ENCODE measurements around the gene ACTG2.

ACTG2 gene

GRCh38 chr2:73862987-73863386 is 29.8 kb upstream of the ACTG2 start:
- Histone ChIP-seq H2BK12ac (ENCODE audit: low read length) (no peak overlapping the region), H3K9me3 (replicated peaks in 1 of 2; ENCODE audit: control insufficient read depth in 2 of 2, insufficient read depth in 1 of 2, low read depth in 1 of 2, low read length in 2 of 2) (no peaks in the 10 kb centered on the region), H3K79me1 (ENCODE audit: low read depth, low read length) (no peaks in the 10 kb centered on the region), H4K8ac (ENCODE audit: low read depth, low read length) (no peak overlapping the region), H3K4me2 (ENCODE audit: insufficient read depth, low read length, poor library complexity, severe bottlenecking) (no peak overlapping the region), H2AFZ (ENCODE audit: low read length) (no peak overlapping the region), H2BK5ac (ENCODE audit: low read length) (no peak overlapping the region), H3K14ac (ENCODE audit: low read length) (no peak overlapping the region), H3K23ac (ENCODE audit: low read depth, low read length, poor library complexity) (no peak overlapping the region), H3K9ac (ENCODE audit: low read depth, low read length, poor library complexity) (no peak overlapping the region), H2BK120ac (ENCODE audit: low read depth, low read length) (no peak overlapping the region), H3K27ac (replicated peaks; ENCODE audit: low read length) (no peak overlapping the region), H3K4me3 (ENCODE audit: low read length in 2 of 2) (no peak overlapping the region), H3K36me3 (replicated peaks in 1 of 2; ENCODE audit: control insufficient read depth in 2 of 2, insufficient read depth in 2 of 2, low read length in 2 of 2) (peaks cover 30 to 84% of the 10 kb centered on the region in 2 donors), H3K18ac (ENCODE audit: low read length) (no peak overlapping the region), H4K91ac (ENCODE audit: low read depth, low read length, poor library complexity) (no peak overlapping the region), H3K4me1 (ENCODE audit: control insufficient read depth in 2 of 2, insufficient read depth in 1 of 2, low read depth in 1 of 2, low read length in 2 of 2) (no peaks in the 10 kb centered on the region), H3K27me3 (ENCODE audit: control insufficient read depth in 3 of 3, insufficient read depth in 3 of 3, low read depth in 1 of 3, low read length in 3 of 3) (no peaks in the 10 kb centered on the region), H3K4ac (ENCODE audit: low read length) (no peak overlapping the region), H2AK5ac (ENCODE audit: low read depth, low read length) (no peak overlapping the region), H2BK15ac (ENCODE audit: low read length) (no peak overlapping the region)
- WGBS, 2 donors (ENCODE audit: extremely low coverage in 2 of 2, insufficient read length in 2 of 2, insufficient replicate concordance in 1 of 2): no CpG with 5 or more reads among the region's 2 CpGs
- DNase-seq (ENCODE audit: low spot score): no peak

GRCh38 chr2:73868204-73868978 is 24.4 kb upstream of the ACTG2 start:
- no peak overlapping the region for H4K91ac ChIP-seq (ENCODE audit: low read depth, low read length, poor library complexity)
- H3K27ac ChIP-seq (replicated peaks; ENCODE audit: low read length): no peak overlapping the region
- no peaks in the 10 kb centered on the region for H3K9me3 ChIP-seq (replicated peaks in 1 of 2; ENCODE audit: control insufficient read depth in 2 of 2, insufficient read depth in 1 of 2, low read depth in 1 of 2, low read length in 2 of 2)
- no peak overlapping the region for H3K23ac ChIP-seq (ENCODE audit: low read depth, low read length, poor library complexity)
- H3K4ac ChIP-seq (ENCODE audit: low read length): no peak overlapping the region
- H3K18ac ChIP-seq (ENCODE audit: low read length): no peak overlapping the region
- no peak overlapping the region for H2BK12ac ChIP-seq (ENCODE audit: low read length)
- no peak overlapping the region for H3K14ac ChIP-seq (ENCODE audit: low read length)
- H2AFZ ChIP-seq (ENCODE audit: low read length): no peak overlapping the region
- peaks cover 19 to 38% of the 10 kb centered on the region in 2 donors for H3K36me3 ChIP-seq (replicated peaks in 1 of 2; ENCODE audit: control insufficient read depth in 2 of 2, insufficient read depth in 2 of 2, low read length in 2 of 2)
- no peaks in the 10 kb centered on the region for H3K79me1 ChIP-seq (ENCODE audit: low read depth, low read length)
- no peak overlapping the region for H2AK5ac ChIP-seq (ENCODE audit: low read depth, low read length)
- no peak overlapping the region for H3K4me2 ChIP-seq (ENCODE audit: insufficient read depth, low read length, poor library complexity, severe bottlenecking)
- no peak for DNase-seq (ENCODE audit: low spot score)
- peak overlapping the region in 1 of 2 donors; percentile 58 for H3K4me3 ChIP-seq (ENCODE audit: low read length in 2 of 2)
- H2BK5ac ChIP-seq (ENCODE audit: low read length): no peak overlapping the region
- no peak overlapping the region for H3K9ac ChIP-seq (ENCODE audit: low read depth, low read length, poor library complexity)
- H2BK120ac ChIP-seq (ENCODE audit: low read depth, low read length): no peak overlapping the region
- H3K4me1 ChIP-seq (ENCODE audit: control insufficient read depth in 2 of 2, insufficient read depth in 1 of 2, low read depth in 1 of 2, low read length in 2 of 2): no peaks in the 10 kb centered on the region
- no CpG with 5 or more reads among the region's 9 CpGs for WGBS, 2 donors (ENCODE audit: extremely low coverage in 2 of 2, insufficient read length in 2 of 2, insufficient replicate concordance in 1 of 2)
- no peak overlapping the region for H4K8ac ChIP-seq (ENCODE audit: low read depth, low read length)
- no peak overlapping the region for H2BK15ac ChIP-seq (ENCODE audit: low read length)
- H3K27me3 ChIP-seq (ENCODE audit: control insufficient read depth in 3 of 3, insufficient read depth in 3 of 3, low read depth in 1 of 3, low read length in 3 of 3): no peaks in the 10 kb centered on the region

- H3K4me3 ChIP-seq (ENCODE audit: low read length in 2 of 2): no peak overlapping the region
- H3K9me3 ChIP-seq (replicated peaks in 1 of 2; ENCODE audit: control insufficient read depth in 2 of 2, insufficient read depth in 1 of 2, low read depth in 1 of 2, low read length in 2 of 2): no peaks in the 10 kb centered on the region
- H3K14ac ChIP-seq (ENCODE audit: low read length): no peak overlapping the region
- H2AK5ac ChIP-seq (ENCODE audit: low read depth, low read length): no peak overlapping the region
- no peak overlapping the region for H2BK15ac ChIP-seq (ENCODE audit: low read length)
- H3K79me1 ChIP-seq (ENCODE audit: low read depth, low read length): no peaks in the 10 kb centered on the region
- no peak overlapping the region for H3K23ac ChIP-seq (ENCODE audit: low read depth, low read length, poor library complexity)
- no peak overlapping the region for H3K4me2 ChIP-seq (ENCODE audit: insufficient read depth, low read length, poor library complexity, severe bottlenecking)
- H3K27ac ChIP-seq (replicated peaks; ENCODE audit: low read length): no peak overlapping the region
- H3K4ac ChIP-seq (ENCODE audit: low read length): no peak overlapping the region
- no peak overlapping the region for H4K8ac ChIP-seq (ENCODE audit: low read depth, low read length)
- no peak overlapping the region for H3K9ac ChIP-seq (ENCODE audit: low read depth, low read length, poor library complexity)
- DNase-seq (ENCODE audit: low spot score): no peak
- H3K4me1 ChIP-seq (ENCODE audit: control insufficient read depth in 2 of 2, insufficient read depth in 1 of 2, low read depth in 1 of 2, low read length in 2 of 2): no peaks in the 10 kb centered on the region
- no peak overlapping the region for H2BK120ac ChIP-seq (ENCODE audit: low read depth, low read length)
- H3K18ac ChIP-seq (ENCODE audit: low read length): no peak overlapping the region
- no peak overlapping the region for H4K91ac ChIP-seq (ENCODE audit: low read depth, low read length, poor library complexity)
- H3K27me3 ChIP-seq (ENCODE audit: control insufficient read depth in 3 of 3, insufficient read depth in 3 of 3, low read depth in 1 of 3, low read length in 3 of 3): no peaks in the 10 kb centered on the region
- no peak overlapping the region for H2BK5ac ChIP-seq (ENCODE audit: low read length)
- H3K36me3 ChIP-seq (replicated peaks in 1 of 2; ENCODE audit: control insufficient read depth in 2 of 2, insufficient read depth in 2 of 2, low read length in 2 of 2): peaks cover 12 to 21% of the 10 kb centered on the region in 2 donors
- no peak overlapping the region for H2BK12ac ChIP-seq (ENCODE audit: low read length)
- WGBS, 2 donors (ENCODE audit: extremely low coverage in 2 of 2, insufficient read length in 2 of 2, insufficient replicate concordance in 1 of 2): no CpG with 5 or more reads among the region's 4 CpGs
- H2AFZ ChIP-seq (ENCODE audit: low read length): no peak overlapping the region
Observed at GRCh38 chr2:73870084-73870483, 22.7 kb upstream of the ACTG2 start.

GRCh38 chr2:73877071-73877802 is 15.6 kb upstream of the ACTG2 start:
- H2BK15ac ChIP-seq (ENCODE audit: low read length): no peak overlapping the region
- H3K14ac ChIP-seq (ENCODE audit: low read length): no peak overlapping the region
- no peaks in the 10 kb centered on the region for H3K79me1 ChIP-seq (ENCODE audit: low read depth, low read length)
- no peak overlapping the region for H3K4ac ChIP-seq (ENCODE audit: low read length)
- no peak overlapping the region for H3K27ac ChIP-seq (replicated peaks; ENCODE audit: low read length)
- H3K4me2 ChIP-seq (ENCODE audit: insufficient read depth, low read length, poor library complexity, severe bottlenecking): no peak overlapping the region
- no peak overlapping the region for H2BK120ac ChIP-seq (ENCODE audit: low read depth, low read length)
- H4K91ac ChIP-seq (ENCODE audit: low read depth, low read length, poor library complexity): no peak overlapping the region
- H3K36me3 ChIP-seq (replicated peaks in 1 of 2; ENCODE audit: control insufficient read depth in 2 of 2, insufficient read depth in 2 of 2, low read length in 2 of 2): no peaks in the 10 kb centered on the region
- H2AK5ac ChIP-seq (ENCODE audit: low read depth, low read length): no peak overlapping the region
- no peak overlapping the region for H3K9ac ChIP-seq (ENCODE audit: low read depth, low read length, poor library complexity)
- no peak for DNase-seq (ENCODE audit: low spot score)
- no peaks in the 10 kb centered on the region for H3K9me3 ChIP-seq (replicated peaks in 1 of 2; ENCODE audit: control insufficient read depth in 2 of 2, insufficient read depth in 1 of 2, low read depth in 1 of 2, low read length in 2 of 2)
- no peak overlapping the region for H2BK5ac ChIP-seq (ENCODE audit: low read length)
- no CpG with 5 or more reads among the region's 9 CpGs for WGBS, 2 donors (ENCODE audit: extremely low coverage in 2 of 2, insufficient read length in 2 of 2, insufficient replicate concordance in 1 of 2)
- no peak overlapping the region for H3K23ac ChIP-seq (ENCODE audit: low read depth, low read length, poor library complexity)
- peak overlapping the region; percentile 37 for H2AFZ ChIP-seq (ENCODE audit: low read length)
- no peak overlapping the region for H3K18ac ChIP-seq (ENCODE audit: low read length)
- no peaks in the 10 kb centered on the region for H3K4me1 ChIP-seq (ENCODE audit: control insufficient read depth in 2 of 2, insufficient read depth in 1 of 2, low read depth in 1 of 2, low read length in 2 of 2)
- no peak overlapping the region for H3K4me3 ChIP-seq (ENCODE audit: low read length in 2 of 2)
- H4K8ac ChIP-seq (ENCODE audit: low read depth, low read length): no peak overlapping the region
- H2BK12ac ChIP-seq (ENCODE audit: low read length): no peak overlapping the region
- H3K27me3 ChIP-seq (ENCODE audit: control insufficient read depth in 3 of 3, insufficient read depth in 3 of 3, low read depth in 1 of 3, low read length in 3 of 3): no peaks in the 10 kb centered on the region
